ENCODE results near the gene SMYD1. TPM values are rescaled to one million over a fixed set of nuclear protein-coding genes. Genes with fewer than 3 reads are reported as not detected.
A peak's percentile ranks its signal among the peaks of the same experiment; 100 is the strongest.

Gene SMYD1
- total RNA-seq, 4 donors from 2014 or later: 0.07 TPM; not detected in 3

DNA sequence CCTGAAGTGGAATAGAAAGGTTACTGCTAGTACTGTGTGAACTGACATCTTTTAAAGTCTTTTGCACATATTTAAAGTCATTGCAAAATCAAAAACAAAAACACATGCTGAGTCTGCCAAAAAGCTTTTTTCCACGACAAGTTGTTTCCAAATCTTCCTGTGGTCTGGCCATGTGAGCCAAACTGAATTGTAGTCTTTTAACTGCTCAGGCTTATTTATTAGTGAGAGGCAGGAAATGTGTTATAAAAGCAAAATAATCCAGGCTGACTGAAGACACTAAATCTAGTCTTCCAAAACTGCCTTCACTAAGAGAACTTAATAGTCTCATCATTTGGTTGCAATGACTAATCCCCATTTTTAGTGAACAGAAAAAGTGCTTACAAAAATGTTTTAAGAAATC, 14.3 kb upstream of the SMYD1 start:
- no peaks in the 10 kb centered on the region for H3K27me3 ChIP-seq
- peak overlapping the region; percentile 97 to 98 for H3K27ac ChIP-seq

DNA sequence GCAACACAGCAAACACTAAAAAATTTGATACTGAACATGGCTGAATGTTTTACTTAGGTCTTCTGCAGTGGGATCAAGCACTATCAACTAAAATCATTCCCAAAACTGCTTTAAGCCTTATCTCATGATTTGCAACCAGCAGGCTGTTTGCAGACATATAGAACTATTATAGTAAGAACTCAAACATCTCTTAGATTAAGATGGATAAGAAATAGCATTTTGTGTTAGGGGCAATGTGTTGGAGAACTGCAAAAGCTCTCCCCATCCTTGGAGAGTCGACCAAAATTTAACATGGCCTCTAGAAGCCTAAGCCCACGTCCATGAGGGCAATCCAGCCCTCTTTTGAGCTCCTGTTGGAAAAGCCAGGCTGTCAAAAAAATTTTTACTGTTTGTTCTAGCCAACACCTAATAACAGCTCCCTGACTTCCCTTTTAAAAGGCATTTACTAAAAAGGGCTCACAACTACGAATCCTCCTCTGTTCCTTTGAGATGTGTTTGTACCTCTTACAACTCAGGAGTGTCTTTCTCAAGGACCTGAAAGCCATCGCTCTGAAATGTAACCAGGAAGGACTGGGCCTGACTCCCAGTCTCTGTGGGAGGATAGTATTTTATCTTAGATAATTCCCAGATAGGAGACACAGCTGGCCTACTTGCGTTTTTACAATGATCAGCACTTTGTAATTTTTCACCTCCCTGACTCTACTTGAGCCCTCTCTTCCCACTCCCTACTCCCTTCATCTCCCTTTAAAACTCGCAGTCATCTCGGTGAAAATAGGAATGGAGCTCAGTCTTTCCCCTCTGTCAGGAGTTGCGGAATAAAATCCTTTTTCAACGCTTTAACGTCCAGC, 13.5 kb upstream of the SMYD1 start:
- peak overlapping the region; percentile 85 to 99 for H3K4me3 ChIP-seq
- peak overlapping the region; percentile 97 to 98 for H3K27ac ChIP-seq
- TF ChIP-seq, protein P1, sequence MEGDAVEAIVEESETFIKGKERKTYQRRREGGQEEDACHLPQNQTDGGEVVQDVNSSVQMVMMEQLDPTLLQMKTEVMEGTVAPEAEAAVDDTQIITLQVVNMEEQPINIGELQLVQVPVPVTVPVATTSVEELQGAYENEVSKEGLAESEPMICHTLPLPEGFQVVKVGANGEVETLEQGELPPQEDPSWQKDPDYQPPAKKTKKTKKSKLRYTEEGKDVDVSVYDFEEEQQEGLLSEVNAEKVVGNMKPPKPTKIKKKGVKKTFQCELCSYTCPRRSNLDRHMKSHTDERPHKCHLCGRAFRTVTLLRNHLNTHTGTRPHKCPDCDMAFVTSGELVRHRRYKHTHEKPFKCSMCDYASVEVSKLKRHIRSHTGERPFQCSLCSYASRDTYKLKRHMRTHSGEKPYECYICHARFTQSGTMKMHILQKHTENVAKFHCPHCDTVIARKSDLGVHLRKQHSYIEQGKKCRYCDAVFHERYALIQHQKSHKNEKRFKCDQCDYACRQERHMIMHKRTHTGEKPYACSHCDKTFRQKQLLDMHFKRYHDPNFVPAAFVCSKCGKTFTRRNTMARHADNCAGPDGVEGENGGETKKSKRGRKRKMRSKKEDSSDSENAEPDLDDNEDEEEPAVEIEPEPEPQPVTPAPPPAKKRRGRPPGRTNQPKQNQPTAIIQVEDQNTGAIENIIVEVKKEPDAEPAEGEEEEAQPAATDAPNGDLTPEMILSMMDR (IDR thresholded peaks at IDR 0.05): no peak
- no peak for TF ChIP-seq POLR2A (IDR thresholded peaks at IDR 0.05)
- intact Hi-C loops (cut with DNase I; ENCODE audit: low total_unique reads): loop anchor here (10.0 kb wide), 1 partner anchor 121 kb away; the partner anchor contains the start of gene THNSL2
- H3K36me3 ChIP-seq: no peaks in the 10 kb centered on the region
- peaks cover 0 to 5% of the 10 kb centered on the region in 2 donors for H3K4me1 ChIP-seq
- H3K27me3 ChIP-seq: no peaks in the 10 kb centered on the region
- DNase-seq: no peak
- H3K9me3 ChIP-seq: no peaks in the 10 kb centered on the region

More for the DNA sequence above, 14.3 kb upstream of the SMYD1 start:
- Histone ChIP-seq H3K9me3 (no peaks in the 10 kb centered on the region), H3K4me3 (no peak overlapping the region), H3K36me3 (no peaks in the 10 kb centered on the region), H3K4me1 (peaks cover 0 to 5% of the 10 kb centered on the region in 2 donors)
- TF ChIP-seq POLR2A (IDR thresholded peaks at IDR 0.05): no peak
- TF ChIP-seq, protein P1 (IDR thresholded peaks at IDR 0.05): no peak
- DNase-seq: peak in 1 of 2 donors; percentile 58
- intact Hi-C loops (cut with DNase I; ENCODE audit: low total_unique reads): loop anchor here (10.0 kb wide), 1 partner anchor 122 kb away; the partner anchor contains the start of gene THNSL2

DNA sequence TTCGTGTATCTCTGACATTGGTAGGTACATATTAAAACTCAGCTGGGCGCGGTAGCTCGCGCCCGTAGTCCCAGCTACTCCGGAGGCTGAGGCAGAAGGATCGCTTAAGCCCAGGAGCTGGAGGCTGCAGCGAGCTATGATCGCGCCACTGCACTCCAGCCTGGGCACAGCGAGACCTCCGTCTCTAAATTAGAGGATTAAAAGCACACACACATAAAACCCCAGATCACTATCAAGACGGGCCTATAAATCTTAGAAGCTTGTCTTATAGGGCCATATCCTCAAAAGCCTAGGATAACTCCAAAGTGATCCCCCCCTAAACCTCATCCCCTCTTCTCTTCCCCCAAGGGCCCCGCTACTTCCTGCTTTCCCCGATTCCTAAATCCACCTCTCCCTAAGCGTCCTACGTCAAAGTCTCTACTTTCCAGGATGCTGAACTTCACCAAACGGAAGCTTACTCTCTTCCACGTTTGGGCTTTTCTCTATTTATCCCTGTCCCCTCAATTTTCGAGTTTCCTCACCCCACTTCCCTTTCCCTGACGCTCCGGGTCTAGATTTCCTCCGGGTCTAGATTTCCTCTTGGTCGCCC, 12.7 kb upstream of the SMYD1 start:
- Histone ChIP-seq H3K27ac (peak overlapping the region; percentile 97 to 98), H3K36me3 (no peaks in the 10 kb centered on the region), H3K27me3 (no peaks in the 10 kb centered on the region), H3K4me3 (peak overlapping the region; percentile 85 to 99), H3K4me1 (peaks cover 0 to 5% of the 10 kb centered on the region in 2 donors), H3K9me3 (no peaks in the 10 kb centered on the region)
- intact Hi-C loops (cut with DNase I; ENCODE audit: low total_unique reads): loop anchor here (10.0 kb wide), 1 partner anchor 120 kb away; the partner anchor contains the start of gene THNSL2
- TF ChIP-seq POLR2A (IDR thresholded peaks at IDR 0.05): no peak
- TF ChIP-seq, protein P1 (IDR thresholded peaks at IDR 0.05): no peak
- no peak for DNase-seq

DNA sequence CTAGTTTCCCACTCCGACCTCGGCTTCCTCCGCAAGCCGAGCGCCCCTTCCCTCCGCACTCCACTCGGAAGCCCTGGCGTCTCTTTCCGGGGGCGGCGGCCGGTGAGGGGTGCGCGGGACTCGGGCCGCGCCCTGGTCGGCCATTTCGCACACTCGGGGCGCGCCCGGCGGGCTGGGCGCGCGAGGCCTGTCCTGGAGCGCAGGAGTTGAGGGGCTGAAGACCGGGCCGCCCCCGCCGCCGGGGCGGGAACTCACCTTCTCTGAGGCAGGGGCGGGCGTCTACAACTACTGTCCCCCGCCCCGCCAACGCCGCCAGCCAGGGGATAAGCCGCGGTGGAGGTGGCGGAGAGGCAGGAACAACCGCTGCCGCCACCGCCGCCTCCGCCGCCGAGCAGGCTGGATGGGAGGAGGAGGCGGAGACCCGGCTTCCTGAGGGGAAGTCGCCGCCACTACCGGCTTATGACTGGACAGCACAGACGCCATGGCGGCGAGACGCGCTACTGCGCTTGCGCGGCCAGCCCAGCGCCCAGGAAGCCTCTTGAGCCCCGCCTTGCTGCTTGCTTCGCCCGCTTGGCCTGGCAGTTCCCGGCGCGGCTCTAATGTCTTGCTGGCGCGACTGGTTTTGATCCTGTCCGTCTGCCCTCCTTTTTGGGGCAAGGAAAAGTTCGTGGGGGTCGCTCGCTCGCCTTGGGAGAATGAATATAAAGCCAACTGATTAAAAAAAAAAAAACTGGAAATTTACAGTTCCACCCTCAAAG, 12.1 kb upstream of the SMYD1 start, which contains the start of gene KRCC1:
Gene KRCC1 (minus strand): TSS at position 413 of the 758 bp plus-strand sequence. CDS start 27,220 bp downstream, outside the sequence.
- Histone ChIP-seq H3K27ac (peak within 1 kb of the TSS; percentile 97 to 98), H3K36me3 (no peaks in the 10 kb centered on the region), H3K9me3 (no peaks in the 10 kb centered on the region), H3K27me3 (no peaks in the 10 kb centered on the region), H3K4me3 (peak within 1 kb of the TSS; percentile 85 to 99), H3K4me1 (peaks cover 0 to 5% of the 10 kb centered on the region in 2 donors)
- peak; percentile 81 to 97 for TF ChIP-seq POLR2A (IDR thresholded peaks at IDR 0.05)
- TF ChIP-seq, protein P1 (IDR thresholded peaks at IDR 0.05): peak in 2 of 4 experiments; percentile 17 to 45
- intact Hi-C loops (cut with DNase I; ENCODE audit: low total_unique reads): loop anchor here (10.0 kb wide), 1 partner anchor 119 kb away; the partner anchor contains the start of gene THNSL2
- peak; percentile 94 for DNase-seq

Data from uterus (tissue), 4 donors.